Measurements from ENCODE around the gene TRIM29. TPM values are rescaled to one million over a fixed set of nuclear protein-coding genes. Genes with fewer than 3 reads are reported as not detected.

Gene TRIM29
- total RNA-seq, 2 donors from 2014 or later = not detected

GRCh38 chr11:120185706-120186455 is 48.0 kb upstream of the TRIM29 start:
- Histone ChIP-seq H3K4me1 (ENCODE audit: control insufficient read depth, insufficient read depth, low read length) (no peaks in the 10 kb centered on the region), H3K9me3 (ENCODE audit: control insufficient read depth, low read length) (no peaks in the 10 kb centered on the region), H3K4me3 (ENCODE audit: low read length) (no peak overlapping the region), H3K9ac (ENCODE audit: extremely low read depth, low read length, poor library complexity, severe bottlenecking) (no peak overlapping the region), H3K36me3 (ENCODE audit: control insufficient read depth, insufficient read depth, low read length) (no peaks in the 10 kb centered on the region), H3K27ac (ENCODE audit: low read depth, low read length) (no peak overlapping the region), H3K27me3 (ENCODE audit: control insufficient read depth, insufficient read depth, low read length, poor library complexity, severe bottlenecking) (no peaks in the 10 kb centered on the region)
- H3K36me3 Mint-ChIP-seq (ENCODE audit: low read depth) = no peaks in the 10 kb centered on the region
- no peak overlapping the region for H3K27ac Mint-ChIP-seq
- no peak overlapping the region for H3K4me3 Mint-ChIP-seq
- DNase-seq = peak; percentile 30
- H3K9me3 Mint-ChIP-seq = peaks cover 7% of the 10 kb centered on the region
- 92 to 100% methylated on average over 1 to 3 of the region's 3 CpGs for WGBS, 2 experiments (ENCODE audit: insufficient coverage in 1 of 2, insufficient read length in 1 of 2)
- no peak for TF ChIP-seq CTCF (conservative IDR thresholded peaks at IDR 0.05)
- peaks cover 41% of the 10 kb centered on the region for H3K27me3 Mint-ChIP-seq (ENCODE audit: insufficient read depth)
- H3K4me1 Mint-ChIP-seq = peaks cover 2% of the 10 kb centered on the region

GRCh38 chr11:120184946-120185705 is 47.2 kb upstream of the TRIM29 start:
- no peaks in the 10 kb centered on the region for H3K36me3 Mint-ChIP-seq (ENCODE audit: low read depth)
- Histone ChIP-seq H3K36me3 (ENCODE audit: control insufficient read depth, insufficient read depth, low read length) (no peaks in the 10 kb centered on the region), H3K9ac (ENCODE audit: extremely low read depth, low read length, poor library complexity, severe bottlenecking) (no peak overlapping the region), H3K27me3 (ENCODE audit: control insufficient read depth, insufficient read depth, low read length, poor library complexity, severe bottlenecking) (no peaks in the 10 kb centered on the region), H3K27ac (ENCODE audit: low read depth, low read length) (no peak overlapping the region), H3K9me3 (ENCODE audit: control insufficient read depth, low read length) (no peaks in the 10 kb centered on the region), H3K4me1 (ENCODE audit: control insufficient read depth, insufficient read depth, low read length) (no peaks in the 10 kb centered on the region), H3K4me3 (ENCODE audit: low read length) (no peak overlapping the region)
- DNase-seq = peak; percentile 46
- peaks cover 43% of the 10 kb centered on the region for H3K27me3 Mint-ChIP-seq (ENCODE audit: insufficient read depth)
- no peak overlapping the region for H3K27ac Mint-ChIP-seq
- no peak overlapping the region for H3K4me3 Mint-ChIP-seq
- peaks cover 2% of the 10 kb centered on the region for H3K4me1 Mint-ChIP-seq
- TF ChIP-seq CTCF (conservative IDR thresholded peaks at IDR 0.05) = no peak
- peaks cover 7% of the 10 kb centered on the region for H3K9me3 Mint-ChIP-seq
- WGBS, 2 experiments (ENCODE audit: insufficient coverage in 1 of 2, insufficient read length in 1 of 2) = 80 to 83% methylated on average over 2 to 7 of the region's 7 CpGs

DNA sequence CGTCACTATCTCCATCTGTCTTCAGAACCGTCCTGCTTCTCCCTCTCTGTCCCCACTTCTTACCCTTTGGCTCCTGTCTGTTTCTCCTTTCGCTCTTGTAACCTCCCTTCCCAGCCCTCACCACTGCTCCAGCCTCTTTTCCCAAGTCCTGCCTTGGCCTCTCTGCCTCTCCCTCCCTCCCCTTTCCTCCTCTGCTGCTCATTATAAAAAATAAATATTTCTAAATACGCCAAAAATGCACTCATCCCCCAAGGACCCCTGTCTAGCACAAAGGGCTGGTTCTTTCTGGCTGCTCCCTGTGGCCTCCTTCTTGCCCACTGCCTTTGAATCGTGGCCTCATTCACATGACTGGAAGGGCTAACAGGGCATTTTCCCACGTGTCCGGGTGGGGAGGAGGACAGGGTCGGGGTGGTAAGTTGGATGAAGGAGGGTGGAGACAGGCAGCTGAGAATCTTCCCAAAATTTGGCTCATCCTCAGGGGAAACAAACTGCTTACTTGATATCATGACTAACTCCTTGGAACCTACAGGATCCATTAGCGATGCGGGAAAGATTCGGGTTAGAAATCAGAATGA is 46.5 kb upstream of the TRIM29 start:
- TF ChIP-seq CTCF (conservative IDR thresholded peaks at IDR 0.05) = no peak
- WGBS, 2 experiments (ENCODE audit: insufficient coverage in 1 of 2, insufficient read length in 1 of 2) = 85 to 90% methylated on average over 9 to 11 of the region's 11 CpGs
- peaks cover 2% of the 10 kb centered on the region for H3K4me1 Mint-ChIP-seq
- Histone ChIP-seq H3K9me3 (ENCODE audit: control insufficient read depth, low read length) (no peaks in the 10 kb centered on the region), H3K9ac (ENCODE audit: extremely low read depth, low read length, poor library complexity, severe bottlenecking) (no peak overlapping the region), H3K36me3 (ENCODE audit: control insufficient read depth, insufficient read depth, low read length) (no peaks in the 10 kb centered on the region), H3K27me3 (ENCODE audit: control insufficient read depth, insufficient read depth, low read length, poor library complexity, severe bottlenecking) (peaks cover under 1% of the 10 kb centered on the region), H3K4me1 (ENCODE audit: control insufficient read depth, insufficient read depth, low read length) (no peaks in the 10 kb centered on the region), H3K4me3 (ENCODE audit: low read length) (no peak overlapping the region), H3K27ac (ENCODE audit: low read depth, low read length) (no peak overlapping the region)
- no peak overlapping the region for H3K27ac Mint-ChIP-seq
- H3K36me3 Mint-ChIP-seq (ENCODE audit: low read depth) = no peaks in the 10 kb centered on the region
- DNase-seq = peak; percentile 35
- H3K4me3 Mint-ChIP-seq = no peak overlapping the region
- peaks cover 45% of the 10 kb centered on the region for H3K27me3 Mint-ChIP-seq (ENCODE audit: insufficient read depth)
- H3K9me3 Mint-ChIP-seq = peaks cover 7% of the 10 kb centered on the region
